SJCRH30 (cell line): ENCODE data around the gene NUP85. TPM values are rescaled to one million over a fixed set of nuclear protein-coding genes. Genes with fewer than 3 reads are reported as not detected.
A peak's percentile ranks its signal among the peaks of the same experiment; 100 is the strongest.
"Not testable (repeated sequence)": the region's sequence is repeated elsewhere in the genome, so short reads cannot be mapped to it uniquely, and the experiment has no call there.

ENCODE experiments used
- DNase-seq, 2 experiments: peaks; one replicate each; pipeline ENCODE4 v3.0.0-alpha.2; 2015 to 2020
- H3K27ac ChIP-seq: fragments of 250-450 bp; sonication (Bioruptor Pico); 2 replicates; pipeline ENCODE4 v1.5.1; 2020; ENCODE audit warnings: mild to moderate bottlenecking, moderate library complexity
- H3K27me3 ChIP-seq: fragments of 250-450 bp; sonication (Bioruptor Pico); 2 replicates; pipeline ENCODE4 v1.5.1; 2020; ENCODE audit warnings: mild to moderate bottlenecking, moderate library complexity
- H3K36me3 ChIP-seq: fragments of 250-450 bp; sonication (Bioruptor Pico); 2 replicates; pipeline ENCODE4 v1.5.1; 2020; ENCODE audit warnings: mild to moderate bottlenecking, moderate library complexity
- H3K4me1 ChIP-seq: fragments of 250-450 bp; sonication (Bioruptor Pico); 2 replicates; pipeline ENCODE4 v1.5.1; 2020; ENCODE audit warnings: mild to moderate bottlenecking, moderate library complexity
- H3K4me3 ChIP-seq: fragments of 250-450 bp; sonication (Bioruptor Pico); 2 replicates; pipeline ENCODE4 v1.5.1; 2020; ENCODE audit warnings: mild to moderate bottlenecking, moderate library complexity
- H3K9me3 ChIP-seq: fragments of 250-450 bp; sonication (Bioruptor Pico); replicated peaks from 2 replicates; pipeline ENCODE4 v1.5.1; 2020; ENCODE audit warnings: mild to moderate bottlenecking, moderate library complexity
- total RNA-seq: library from RNA; depleted of rRNA; stranded (reverse); fragments of >200 nt; shearing (Covaris generic); gene quantifications from 2 replicates; pipeline ENCODE4 v1.2.3, GENCODE V29; 2014

NUP85 gene
- total RNA-seq, 1 experiment from 2014 or later, result 103 TPM

DNA sequence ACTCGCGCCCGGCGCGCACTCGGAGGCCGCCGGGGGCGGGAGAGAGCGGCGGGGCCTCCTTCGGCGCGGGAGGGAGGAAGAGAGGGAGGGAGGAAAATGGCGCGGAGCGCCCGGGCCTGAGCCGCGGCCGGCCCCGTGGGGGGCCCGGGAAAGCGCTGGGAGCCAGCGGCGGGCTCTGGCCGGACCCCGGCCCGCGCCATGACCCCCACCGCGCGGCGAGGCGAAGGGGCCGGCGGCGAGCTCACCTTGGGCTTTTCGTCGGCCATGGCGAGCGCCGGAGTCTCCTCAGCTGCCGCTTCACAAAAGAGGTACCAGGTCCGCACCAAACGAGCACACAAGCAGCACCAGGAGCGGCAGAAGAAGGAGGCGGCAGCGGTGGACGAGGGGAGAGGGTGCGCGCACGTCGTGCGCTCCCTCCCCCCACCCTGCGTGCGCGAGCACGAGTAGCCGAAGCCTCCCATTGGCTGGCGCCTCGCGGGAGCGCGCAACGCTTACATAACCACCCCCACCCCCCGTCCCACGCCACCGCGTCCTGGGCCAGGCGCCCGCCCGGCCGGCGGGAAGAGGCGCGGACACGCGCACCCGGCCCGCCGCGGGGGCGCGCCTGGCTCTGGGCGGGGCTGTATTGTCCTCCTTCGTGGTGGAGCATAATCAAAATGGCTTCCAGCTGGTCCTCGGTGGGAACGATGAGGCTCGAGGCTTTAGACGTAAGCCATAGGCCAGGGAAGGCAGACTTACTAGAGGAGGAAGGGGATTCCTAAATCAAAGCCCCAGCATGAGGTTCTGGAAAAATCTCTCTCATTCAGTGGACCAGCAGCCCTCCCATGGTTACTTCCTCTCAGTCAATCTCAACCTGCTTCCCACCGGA is 22.7 kb upstream of the NUP85 start, which contains the start of gene SUMO2:
Gene SUMO2, minus strand, starts transcription at position 391 of the 868 bp plus-strand sequence. Its CDS starts 125 bp downstream, at position 266.
- Histone ChIP-seq H3K4me1 (peaks cover 8% of the 10 kb centered on the region; the same call in 1 of the 2 replicates), H3K27me3 (no peaks in the 10 kb centered on the region), H3K4me3 (peak within 1 kb of the TSS; percentile 89), H3K27ac (peak within 1 kb of the TSS; percentile 87), H3K36me3 (peaks cover 27% of the 10 kb centered on the region), H3K9me3 (no peaks in the 10 kb centered on the region)
- peak; percentile 98 to 99 for DNase-seq

DNA sequence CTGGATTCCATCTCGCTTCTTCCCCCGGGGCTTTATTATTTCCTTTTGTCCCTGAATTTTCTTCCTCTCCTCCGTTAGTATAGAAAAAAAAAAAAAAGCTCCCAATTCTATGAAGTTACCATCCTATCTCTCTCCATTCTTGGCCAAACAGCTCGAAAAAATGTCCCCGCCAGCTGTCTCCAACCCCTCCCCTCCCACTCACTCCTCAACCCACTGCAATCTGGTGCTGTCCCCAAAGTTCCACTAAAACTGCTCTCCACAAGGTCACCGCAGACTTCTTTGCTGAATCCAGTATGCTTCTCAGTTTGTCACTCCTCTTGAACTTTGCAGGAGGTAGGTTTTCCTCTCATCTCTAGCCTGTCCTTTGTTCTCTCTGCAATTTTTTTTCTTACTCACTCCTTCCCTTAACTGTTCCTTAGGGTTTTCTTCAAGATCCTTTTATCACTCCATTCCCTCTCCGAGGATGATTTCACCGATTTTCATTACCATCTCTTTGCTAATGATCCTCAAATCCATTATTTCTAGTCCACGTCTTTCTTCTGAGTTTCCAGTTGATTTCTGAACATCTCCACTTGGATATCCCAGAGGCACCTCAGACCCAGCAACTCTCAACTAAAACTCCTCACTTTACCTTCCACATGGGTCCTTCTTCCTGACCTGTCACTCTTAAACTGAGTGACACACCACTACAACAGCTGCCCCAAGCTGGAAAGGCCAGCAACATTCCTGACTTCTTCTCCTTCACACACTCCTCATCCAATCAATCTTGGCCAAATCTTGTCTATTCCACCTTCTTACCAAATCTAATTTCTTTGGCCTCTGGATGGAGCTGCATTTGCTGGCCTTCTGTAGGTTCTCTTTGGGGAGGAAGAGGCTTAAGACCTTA is 21.2 kb upstream of the NUP85 start:
- H3K36me3 ChIP-seq, result peaks cover 18% of the 10 kb centered on the region
- no peak overlapping the region for H3K27ac ChIP-seq
- peaks cover 8% of the 10 kb centered on the region; the same call in 1 of the 2 replicates for H3K4me1 ChIP-seq
- H3K4me3 ChIP-seq, result no peak overlapping the region
- no peak for DNase-seq
- no peaks in the 10 kb centered on the region for H3K9me3 ChIP-seq
- H3K27me3 ChIP-seq, result no peaks in the 10 kb centered on the region; the same call in 1 of the 2 replicates

DNA sequence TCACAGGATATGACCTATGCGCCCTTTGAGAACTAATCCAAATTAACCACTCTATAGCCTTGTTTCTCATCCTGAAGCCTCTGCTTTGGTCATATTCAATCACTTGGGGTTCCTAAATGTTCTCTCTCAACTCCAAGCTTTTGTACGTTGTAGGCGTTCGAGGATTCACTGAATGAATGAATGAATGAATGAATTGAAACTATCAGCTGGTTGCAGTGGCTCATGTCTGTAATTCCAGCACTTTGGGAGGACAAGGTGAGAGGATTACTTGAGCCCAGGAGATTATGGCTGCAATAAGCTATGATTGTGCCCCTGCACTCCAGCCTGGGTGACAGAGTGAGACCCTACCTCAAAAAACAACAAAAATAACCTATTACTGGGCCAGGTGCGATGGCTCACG is 16.9 kb upstream of the NUP85 start:
- no peak for DNase-seq
- H3K4me1 ChIP-seq, result peaks cover under 1% of the 10 kb centered on the region; the same call in 1 of the 2 replicates
- no peak overlapping the region for H3K27ac ChIP-seq
- no peaks in the 10 kb centered on the region for H3K36me3 ChIP-seq
- no peak overlapping the region for H3K4me3 ChIP-seq
- H3K27me3 ChIP-seq, result no peaks in the 10 kb centered on the region; the same call in 1 of the 2 replicates
- H3K9me3 ChIP-seq, result no peaks in the 10 kb centered on the region

DNA sequence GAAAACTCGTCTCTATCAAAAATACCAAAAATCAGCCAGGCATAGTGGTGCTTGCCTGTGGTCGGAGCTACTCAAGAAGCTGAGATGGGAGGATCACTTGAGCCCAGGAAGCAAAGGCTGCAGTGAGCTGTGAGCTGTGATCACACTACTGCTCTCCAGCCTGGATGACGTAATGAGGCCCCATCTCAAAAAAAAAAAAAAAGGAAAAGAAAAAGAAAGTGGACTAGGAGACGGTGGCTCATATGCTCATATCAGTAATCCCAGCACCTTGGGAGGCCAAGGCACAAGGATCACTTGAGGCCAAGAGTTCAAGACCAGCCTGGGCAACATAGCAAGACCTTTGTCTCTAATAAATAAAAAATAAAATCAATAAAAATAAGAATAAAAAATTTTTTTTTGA is 13.9 kb upstream of the NUP85 start:
- Histone ChIP-seq H3K4me1 (no peaks in the 10 kb centered on the region), H3K27me3 (no peaks in the 10 kb centered on the region; the same call in 1 of the 2 replicates), H3K27ac (no peak overlapping the region), H3K9me3 (no peaks in the 10 kb centered on the region), H3K4me3 (no peak overlapping the region), H3K36me3 (no peaks in the 10 kb centered on the region)
- DNase-seq, result peak; percentile 24 to 62

DNA sequence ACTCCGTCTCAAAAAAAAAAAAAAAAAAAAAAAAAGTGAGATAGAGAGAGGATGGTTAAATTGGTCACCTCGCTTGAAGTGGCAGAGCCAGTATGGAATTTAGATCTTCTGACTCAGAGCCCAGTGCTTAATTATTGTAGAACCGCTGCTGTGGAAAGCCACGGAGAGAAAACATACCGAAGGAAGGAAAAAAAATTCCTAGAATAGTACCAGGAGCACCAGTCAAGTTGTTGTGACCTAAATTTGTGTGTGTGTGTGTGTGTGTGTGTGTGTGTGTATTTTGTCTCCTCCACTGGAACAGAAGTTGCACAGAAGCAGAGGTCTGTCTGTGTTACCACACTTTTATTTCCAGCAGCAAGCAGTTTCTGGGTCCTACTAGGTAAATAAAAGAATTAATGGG is 10.6 kb upstream of the NUP85 start:
- Histone ChIP-seq H3K4me1 (no peaks in the 10 kb centered on the region), H3K27ac (no peak overlapping the region), H3K27me3 (no peaks in the 10 kb centered on the region), H3K36me3 (no peaks in the 10 kb centered on the region), H3K4me3 (no peak overlapping the region), H3K9me3 (no peaks in the 10 kb centered on the region)
- DNase-seq, result peak in 1 of 2 experiments; percentile 23

DNA sequence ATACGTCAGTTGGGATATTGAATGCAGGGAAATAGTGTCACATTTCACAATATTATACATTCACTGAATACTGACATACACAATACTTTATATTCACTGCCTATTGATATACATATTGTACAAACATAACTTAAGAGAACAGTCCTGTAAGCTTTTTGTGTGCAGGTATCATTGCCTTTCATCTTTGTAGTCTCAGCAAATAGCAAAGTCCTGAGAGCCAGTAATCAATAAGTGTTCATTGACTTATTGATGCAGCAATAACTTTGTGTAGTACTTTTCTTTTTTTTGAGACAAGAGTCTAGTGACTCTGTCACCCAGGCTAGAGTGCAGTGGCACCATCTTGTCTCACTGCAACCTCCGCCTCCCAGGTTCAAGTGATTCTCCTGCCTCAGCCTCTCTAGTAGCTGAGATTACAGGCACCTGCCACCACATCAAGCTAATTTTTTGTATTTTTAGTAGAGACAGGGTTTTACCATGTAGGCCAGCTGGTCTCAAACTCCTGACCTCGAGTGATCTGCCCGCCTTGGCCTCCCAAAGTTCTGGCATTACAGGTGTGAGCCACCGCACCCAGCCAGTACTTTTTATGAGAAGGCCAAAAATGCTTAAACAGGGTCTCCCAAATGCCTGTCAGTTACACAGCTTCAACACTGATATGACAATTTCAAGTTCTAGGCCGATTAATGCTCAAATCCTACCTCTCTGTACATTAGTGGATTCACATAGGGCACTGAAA is 5.4 kb upstream of the NUP85 start:
- Histone ChIP-seq H3K27me3 (no peaks in the 10 kb centered on the region), H3K4me1 (no peaks in the 10 kb centered on the region), H3K27ac (no peak overlapping the region), H3K4me3 (no peak overlapping the region), H3K36me3 (no peaks in the 10 kb centered on the region), H3K9me3 (no peaks in the 10 kb centered on the region)
- no peak for DNase-seq

DNA sequence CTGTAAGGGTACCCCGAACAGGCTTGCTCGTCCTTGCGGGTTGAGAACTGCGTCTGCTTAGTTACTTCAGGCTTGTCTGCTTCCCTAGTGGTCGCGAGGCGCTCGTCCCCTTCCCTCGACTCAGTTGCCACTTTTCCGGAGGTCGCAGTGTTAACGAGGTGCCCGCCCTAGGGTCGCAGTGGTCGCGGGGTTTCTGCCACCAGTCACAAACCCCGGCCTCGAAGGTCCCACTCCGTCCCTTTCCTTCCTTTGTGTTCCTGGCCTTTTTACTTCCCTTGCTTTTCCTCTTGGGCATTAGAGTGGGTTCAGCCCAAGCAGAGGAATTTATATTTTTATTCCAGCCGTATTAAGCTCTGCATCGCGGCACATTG is 299 bp downstream of the NUP85 start:
- DNase-seq, result no peak
- H3K4me1 ChIP-seq, result no peaks in the 10 kb centered on the region

DNA sequence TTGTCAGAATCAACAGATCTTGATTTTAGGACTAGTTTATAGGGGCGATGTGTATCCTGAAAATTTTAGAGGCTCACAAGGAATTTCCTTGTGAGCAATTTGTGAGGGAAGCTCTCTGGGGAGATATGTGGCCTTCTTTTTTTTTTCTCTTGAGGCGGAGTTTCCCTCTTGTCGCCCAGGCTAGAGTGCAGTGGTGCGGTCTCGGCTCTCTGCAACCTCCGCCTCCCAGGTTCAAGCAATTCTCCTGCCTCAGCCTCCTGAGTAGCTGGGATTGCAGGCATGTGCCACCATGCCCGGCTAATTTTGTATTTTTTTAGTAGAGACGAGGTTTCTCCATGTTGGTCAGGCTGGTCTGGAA is 1.6 kb downstream of the NUP85 start:
- not testable (repeated sequence) for H3K27me3 ChIP-seq, H3K27ac ChIP-seq, DNase-seq

More for the DNA sequence above, 299 bp downstream of the NUP85 start:
- Histone ChIP-seq H3K4me3 (peak overlapping the region; percentile 87), H3K9me3 (no peaks in the 10 kb centered on the region), H3K36me3 (peaks cover 20% of the 10 kb centered on the region), H3K27me3 (no peaks in the 10 kb centered on the region), H3K27ac (peak overlapping the region; percentile 98)

DNA sequence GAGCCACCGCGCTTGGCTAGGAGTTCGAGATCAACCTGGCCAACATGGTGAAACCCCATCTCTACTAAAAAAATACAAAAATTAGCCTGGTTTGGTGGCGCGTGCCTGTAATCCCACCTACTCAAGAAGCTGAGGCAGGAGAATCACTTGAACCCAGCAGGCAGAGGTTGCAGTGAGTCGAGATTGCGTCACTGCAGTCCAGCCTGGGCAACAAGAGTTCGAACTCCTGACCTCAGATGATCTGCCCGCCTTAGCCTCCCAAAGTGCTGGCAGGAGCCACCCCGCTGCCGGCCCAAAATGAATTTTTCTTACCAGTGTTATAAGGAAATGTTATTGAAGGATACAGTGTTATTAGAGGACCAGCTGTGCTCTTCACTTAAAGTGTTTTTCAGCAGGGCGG is 2.3 kb downstream of the NUP85 start:
- Histone ChIP-seq H3K27me3 (no peaks in the 10 kb centered on the region), H3K36me3 (peaks cover 34% of the 10 kb centered on the region), H3K4me3 (no peak overlapping the region), H3K9me3 (no peaks in the 10 kb centered on the region), H3K4me1 (no peaks in the 10 kb centered on the region), H3K27ac (no peak overlapping the region)
- no peak for DNase-seq

More for the DNA sequence above, 1.6 kb downstream of the NUP85 start:
- not testable (repeated sequence) for H3K9me3 ChIP-seq, H3K4me1 ChIP-seq
- H3K36me3 ChIP-seq, result peaks cover 30% of the 10 kb centered on the region
- H3K4me3 ChIP-seq, result peak overlapping the region; percentile 87; the same call in 1 of the 2 replicates

DNA sequence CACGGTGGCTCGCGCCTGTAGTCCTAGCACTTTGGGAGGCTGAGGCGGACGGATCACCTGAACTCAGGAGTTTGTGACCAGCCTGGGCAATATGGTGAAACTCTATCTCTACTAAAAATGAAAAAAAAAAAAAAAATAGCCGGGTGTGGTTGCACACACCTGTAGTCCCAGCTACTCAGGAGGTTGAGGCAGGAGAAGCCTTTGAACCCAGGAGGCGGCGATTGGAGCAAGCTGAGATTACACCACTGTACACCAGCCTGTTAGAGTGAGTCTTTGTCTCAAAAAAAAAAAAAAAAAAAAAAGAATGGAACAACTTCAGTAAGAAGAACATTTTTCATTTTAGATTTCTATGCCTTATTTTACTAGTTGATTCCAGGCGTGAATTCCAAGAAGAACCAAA is 2.7 kb downstream of the NUP85 start:
- DNase-seq, result no peak
- Histone ChIP-seq H3K4me1 (no peaks in the 10 kb centered on the region), H3K36me3 (peaks cover 38% of the 10 kb centered on the region), H3K9me3 (no peaks in the 10 kb centered on the region), H3K27me3 (no peaks in the 10 kb centered on the region), H3K4me3 (no peak overlapping the region), H3K27ac (no peak overlapping the region)

DNA sequence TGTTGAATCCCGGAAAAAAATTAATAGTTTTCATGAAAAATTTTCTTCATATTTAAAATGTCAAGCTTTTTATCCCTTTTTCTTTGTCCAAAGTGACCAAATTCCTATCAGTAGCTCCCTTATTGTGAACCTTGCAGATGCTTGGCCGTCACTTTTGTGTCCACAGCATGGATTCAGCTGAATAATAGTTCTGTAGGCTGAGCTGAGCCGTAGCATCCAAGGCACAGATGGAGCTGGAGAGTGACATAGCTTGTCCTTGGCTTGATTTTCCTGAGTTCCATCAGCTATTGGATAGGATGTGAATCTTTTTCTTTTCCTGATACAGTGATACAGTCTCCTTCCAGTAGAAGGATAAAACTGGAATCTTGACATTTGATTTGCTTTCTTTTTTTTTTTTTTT is 3.6 kb downstream of the NUP85 start:
- no peak overlapping the region for H3K27ac ChIP-seq
- DNase-seq, result no peak
- H3K4me3 ChIP-seq, result no peak overlapping the region
- H3K36me3 ChIP-seq, result peaks cover 45% of the 10 kb centered on the region
- no peaks in the 10 kb centered on the region for H3K4me1 ChIP-seq
- no peaks in the 10 kb centered on the region for H3K27me3 ChIP-seq
- no peaks in the 10 kb centered on the region for H3K9me3 ChIP-seq

DNA sequence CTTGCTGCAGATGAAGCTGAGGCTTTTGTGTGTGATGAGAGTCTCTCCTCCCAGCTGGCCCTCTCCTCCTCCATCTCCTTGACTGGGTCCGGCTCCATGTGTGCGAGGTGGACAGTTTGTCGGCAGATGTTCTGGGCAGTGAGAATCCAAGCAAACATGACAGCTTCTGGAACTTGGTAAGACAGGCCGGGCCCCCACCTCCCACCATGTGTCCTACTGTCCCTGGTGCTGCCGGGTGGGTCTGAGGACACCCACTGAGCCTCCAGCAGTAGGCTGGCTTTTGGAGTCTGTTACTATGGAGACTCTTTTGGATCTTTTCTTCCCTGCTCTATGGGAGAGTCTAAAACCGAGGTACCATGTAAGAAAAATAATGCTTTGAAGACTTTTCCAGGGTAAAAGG is 12.7 kb downstream of the NUP85 start:
- no peak for DNase-seq
- Histone ChIP-seq H3K4me3 (no peak overlapping the region), H3K27me3 (no peaks in the 10 kb centered on the region), H3K36me3 (peaks cover 87% of the 10 kb centered on the region), H3K4me1 (no peaks in the 10 kb centered on the region), H3K27ac (no peak overlapping the region), H3K9me3 (no peaks in the 10 kb centered on the region)

DNA sequence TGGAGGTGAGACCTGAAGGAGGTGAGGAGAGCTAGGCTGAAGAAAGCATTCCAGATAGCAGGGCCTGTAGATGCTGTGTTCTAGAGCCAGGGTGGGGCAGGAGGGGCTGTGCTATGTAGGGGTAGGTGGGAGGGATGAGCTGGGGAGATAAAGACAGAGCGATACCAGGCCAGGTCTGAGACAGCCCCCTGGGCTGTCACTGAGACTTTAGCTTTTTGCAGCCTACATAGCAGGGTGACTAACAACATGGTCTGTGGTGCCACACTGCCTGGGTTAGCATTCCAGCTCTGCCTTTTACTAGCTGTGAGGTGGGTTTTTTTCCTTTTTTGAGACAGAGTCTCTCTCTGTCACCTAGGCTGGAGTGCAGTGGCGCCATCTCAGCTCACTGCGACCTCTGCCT is 14.3 kb downstream of the NUP85 start:
- no peaks in the 10 kb centered on the region for H3K27me3 ChIP-seq
- H3K27ac ChIP-seq, result no peak overlapping the region
- DNase-seq, result no peak
- H3K9me3 ChIP-seq, result no peaks in the 10 kb centered on the region
- H3K36me3 ChIP-seq, result peaks cover 87% of the 10 kb centered on the region
- H3K4me3 ChIP-seq, result no peak overlapping the region
- no peaks in the 10 kb centered on the region for H3K4me1 ChIP-seq

DNA sequence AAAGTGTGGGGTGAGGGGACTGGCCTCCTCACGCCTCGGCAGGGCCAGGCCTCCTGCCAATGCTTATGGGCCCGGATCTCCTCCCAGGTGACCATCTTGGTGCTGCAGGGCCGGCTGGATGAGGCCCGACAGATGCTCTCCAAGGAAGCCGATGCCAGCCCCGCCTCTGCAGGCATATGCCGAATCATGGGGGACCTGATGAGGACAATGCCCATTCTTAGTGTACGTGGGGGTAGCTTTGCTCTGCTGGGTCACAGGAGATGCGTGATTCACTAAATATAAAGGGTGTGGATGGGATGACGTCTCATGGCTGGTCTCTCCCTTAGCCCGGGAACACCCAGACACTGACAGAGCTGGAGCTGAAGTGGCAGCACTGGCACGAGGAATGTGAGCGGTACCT is 19.5 kb downstream of the NUP85 start:
- Histone ChIP-seq H3K4me3 (no peak overlapping the region), H3K27ac (no peak overlapping the region), H3K27me3 (no peaks in the 10 kb centered on the region), H3K9me3 (no peaks in the 10 kb centered on the region), H3K4me1 (no peaks in the 10 kb centered on the region), H3K36me3 (peaks cover 80% of the 10 kb centered on the region)
- no peak for DNase-seq
